NCI-H82 treated with DMSO at 0.1 percent for 48 hours (cell line): ENCODE results near the gene SLC39A11.

Experiments
- DNase-seq: peaks from one replicate; lab custom pipeline; 2025; ENCODE audit not compliant: unreplicated experiment; lab: John Stamatoyannopoulos, UW

Gene SLC39A11

GRCh38 chr17:72984145-72984925 is 108.2 kb downstream of the SLC39A11 start:
- DNase-seq: no peak

- no peak for DNase-seq
Measured at GRCh38 chr17:72982680-72983079, 109.8 kb downstream of the SLC39A11 start.

GRCh38 chr17:72978593-72979218 is 113.8 kb downstream of the SLC39A11 start:
- no peak for DNase-seq

- no peak for DNase-seq
Measured at GRCh38 chr17:72977771-72978417, 114.6 kb downstream of the SLC39A11 start.

GRCh38 chr17:72976971-72977770 is 115.3 kb downstream of the SLC39A11 start:
- DNase-seq: no peak

GRCh38 chr17:72975509-72975908 is 117.0 kb downstream of the SLC39A11 start:
- no peak for DNase-seq

GRCh38 chr17:72974605-72975232 is 117.8 kb downstream of the SLC39A11 start:
- DNase-seq: no peak

- DNase-seq: no peak
Measured at GRCh38 chr17:72972263-72972951, 120.1 kb downstream of the SLC39A11 start.

GRCh38 chr17:72971226-72971880 is 121.1 kb downstream of the SLC39A11 start:
- no peak for DNase-seq

GRCh38 chr17:72970797-72971196 is 121.7 kb downstream of the SLC39A11 start:
- no peak for DNase-seq

- DNase-seq: no peak
Measured at GRCh38 chr17:72970246-72970645, 122.2 kb downstream of the SLC39A11 start.

- no peak for DNase-seq
Measured at GRCh38 chr17:72969293-72969906, 123.1 kb downstream of the SLC39A11 start.

- DNase-seq: no peak
Measured at GRCh38 chr17:72968798-72969197, 123.7 kb downstream of the SLC39A11 start.

- no peak for DNase-seq
Measured at GRCh38 chr17:72967977-72968585, 124.4 kb downstream of the SLC39A11 start.

- peak; percentile 52 for DNase-seq
Measured at GRCh38 chr17:72967277-72967970, 125.1 kb downstream of the SLC39A11 start.

- no peak for DNase-seq
Measured at GRCh38 chr17:72962106-72962505, 130.4 kb downstream of the SLC39A11 start.

GRCh38 chr17:72955391-72956140 is 136.9 kb downstream of the SLC39A11 start:
- peak; percentile 80 for DNase-seq

GRCh38 chr17:72954579-72954978 is 137.9 kb downstream of the SLC39A11 start:
- DNase-seq: no peak
